ENCODE results near the gene CNIH4.

- TF ChIP-seq CTCF (IDR thresholded peaks at IDR 0.05; ENCODE audit: low read length): no peak
- no peak for TF ChIP-seq EZH2 (optimal IDR thresholded peaks at IDR 0.05; ENCODE audit: low read depth, low read length)
These were observed at the start of gene CNIH4 for GRCh38 chr1:224356685-224357625.

Measured in MM.1S (cell line).